Endothelial cell of umbilical vein (primary cell): ENCODE results near the gene CLN6. TPM values are rescaled to one million over a fixed set of nuclear protein-coding genes. Genes with fewer than 3 reads are reported as not detected.

ENCODE experiments used
- BruUV-seq: library from RNA; stranded (reverse); fragments of 400-500 nt; replicated peaks from 2 replicates; lab custom pipeline; 2021; lab: Mats Ljungman, UMichigan
- CTCF ChIA-PET: fragments of 300-600, 350-600 bp; sonication (Branson Sonifier 250); formaldehyde crosslinking; loops from one replicate; lab custom pipeline; 2021; ENCODE audit warnings: antibody characterized with exemption, inconsistent platforms; lab: Charles Lee
- POLR2A ChIA-PET: fragments of 300-600, 350-600 bp; sonication (Branson Sonifier 250); formaldehyde crosslinking; loops from one replicate; lab custom pipeline; 2021; ENCODE audit warnings: antibody characterized with exemption, inconsistent platforms; lab: Charles Lee
- DNase-seq: peaks from one replicate; pipeline ENCODE4 v3.0.0-alpha.2; 2011; ENCODE audit warnings: low read depth, low spot score
- FAIRE-seq: peaks from 2 replicates; lab custom pipeline; 2011; peaks lifted over from hg19 to GRCh38; lab: Jason Lieb, UNC
- H2AFZ ChIP-seq: 2 replicates; pipeline ENCODE4 v1.6.0; 2012; ENCODE audit warnings: low read depth, low read length, control low read depth, inconsistent platforms
- H3K27ac ChIP-seq: 2 replicates; pipeline ENCODE4 v1.5.1; 2011; ENCODE audit warnings: low read depth, mild to moderate bottlenecking, control low read depth, low read length, moderate library complexity; ENCODE audit not compliant: insufficient read depth
- H3K27me3 ChIP-seq, 2 experiments: 2 replicates each; pipeline versions ENCODE4 v1.6.0 to v1.6.1; 2011; ENCODE audit warnings: low read length in 2 of 2, mixed read lengths in 1 of 2; ENCODE audit not compliant: control insufficient read depth in 2 of 2, insufficient read depth in 2 of 2
- H3K36me3 ChIP-seq, 2 experiments: 2 replicates in 1 of 2; 3 replicates in 1 of 2; pipeline ENCODE4 v1.5.1; 2011; ENCODE audit warnings: low read length in 2 of 2, mild to moderate bottlenecking in 1 of 2, moderate library complexity in 1 of 2; ENCODE audit not compliant: control insufficient read depth in 2 of 2, insufficient read depth in 2 of 2; ENCODE audit errors: extremely low read depth in 1 of 2
- H3K4me1 ChIP-seq: 3 replicates; pipeline ENCODE4 v1.5.1; 2011; ENCODE audit warnings: mild to moderate bottlenecking, low read length; ENCODE audit not compliant: control insufficient read depth, insufficient read depth; ENCODE audit errors: extremely low read depth
- H3K4me2 ChIP-seq: 2 replicates; pipeline ENCODE4 v1.6.1; 2011; ENCODE audit warnings: low read length, control low read depth, mixed read lengths; ENCODE audit not compliant: insufficient read depth
- H3K4me3 ChIP-seq, 3 experiments: fragments of 200-600 bp in 1 of 3; sonication (generic), shearing (Covaris generic) in 1 of 3; replicated peaks in 1 of 3; 2 replicates each; pipeline ENCODE4 v1.5.1; 2011 to 2016; ENCODE audit warnings: control low read depth in 3 of 3, low read length in 3 of 3, mild to moderate bottlenecking in 2 of 3, inconsistent platforms in 1 of 3, low read depth in 1 of 3, moderate library complexity in 1 of 3; ENCODE audit not compliant: insufficient read depth in 1 of 3
- H3K79me2 ChIP-seq: 2 replicates; pipeline ENCODE4 v1.6.0; 2012; ENCODE audit warnings: low read length, inconsistent platforms; ENCODE audit not compliant: control insufficient read depth, insufficient read depth
- H3K9ac ChIP-seq: replicated peaks from 2 replicates; pipeline ENCODE3; 2011; ENCODE audit warnings: low read length, control low read depth; ENCODE audit not compliant: insufficient read depth; ENCODE audit errors: extremely low read depth
- H3K9me1 ChIP-seq: replicated peaks from 3 replicates; pipeline ENCODE4 v1.6.0; 2011; ENCODE audit warnings: mild to moderate bottlenecking, low read length; ENCODE audit not compliant: control insufficient read depth, insufficient read depth; ENCODE audit errors: extremely low read depth
- H3K9me3 ChIP-seq: replicated peaks from 2 replicates; pipeline ENCODE4 v1.5.1; 2012; ENCODE audit warnings: low read length, inconsistent platforms; ENCODE audit not compliant: control insufficient read depth, insufficient read depth
- H4K20me1 ChIP-seq: replicated peaks from 2 replicates; pipeline ENCODE3; 2011; ENCODE audit warnings: mild to moderate bottlenecking, low read length; ENCODE audit not compliant: control insufficient read depth, insufficient read depth; ENCODE audit errors: extremely low read depth
- EZH2 ChIP-seq: IDR thresholded peaks from 2 replicates; pipeline ENCODE4 v1.6.1; 2012; ENCODE audit warnings: borderline replicate concordance, low read depth, mild to moderate bottlenecking, moderate library complexity, low read length, inconsistent platforms; ENCODE audit not compliant: severe bottlenecking
- GATA2 ChIP-seq: IDR thresholded peaks from 2 replicates; pipeline ENCODE4 v1.7.0; 2011; ENCODE audit warnings: low read depth, mild to moderate bottlenecking, moderate library complexity, mixed read lengths, low read length; ENCODE audit not compliant: insufficient read length, insufficient read depth
- dilution Hi-C: fragments of 300-500 bp; cut with MboI; formaldehyde crosslinking; loops from one replicate; pipeline ENCODE4 v1.15.0; 2019; ENCODE audit warnings: low sequenced_read_pairs; ENCODE audit not compliant: extremely low pct_ligation_motif_present
- intact Hi-C: fragments of 100-400 bp; cut with micrococcal nuclease; formaldehyde crosslinking; loops from one replicate; pipeline ENCODE4 v1.10.0; 2022
- polyA plus RNA-seq, 4 experiments: library from polyadenylated mRNA; depleted of rRNA in 3 of 4; stranded (reverse) in 3 of 4; unstranded in 1 of 4; fragments of >200 nt; gene quantifications; 2 replicates each; pipeline versions ENCODE4 v1.2.1 to v1.2.3, GENCODE V29; 2011 to 2012; ENCODE audit warnings: missing spikeins in 1 of 4
- total RNA-seq: library from RNA; stranded (reverse); gene quantifications from 2 replicates; pipeline ENCODE4 v1.2.3, GENCODE V29; 2021
- TF ChIP-seq, protein P1 (sequence below): IDR thresholded peaks from 2 replicates; pipeline ENCODE4 v1.6.1; 2011; ENCODE audit not compliant: insufficient read depth, insufficient read length
- TF ChIP-seq, protein P2 (sequence below), 2 donors: IDR thresholded peaks; 1 replicate in 1 of 2; 2 replicates in 1 of 2; pipeline ENCODE4 v1.5.1; 2011; ENCODE audit warnings: low read length in 2 of 2, mild to moderate bottlenecking in 2 of 2, moderate library complexity in 2 of 2, control low read depth in 1 of 2, inconsistent platforms in 1 of 2, low read depth in 1 of 2; ENCODE audit not compliant: insufficient read depth in 1 of 2; ENCODE audit errors: extremely low read depth in 1 of 2

Gene CLN6
- total and polyA plus RNA-seq, 2 donors (not counting 3 experiments of a cell fraction or from before 2014, with no cell fraction given): 53.9 to 75.5 TPM

DNA sequence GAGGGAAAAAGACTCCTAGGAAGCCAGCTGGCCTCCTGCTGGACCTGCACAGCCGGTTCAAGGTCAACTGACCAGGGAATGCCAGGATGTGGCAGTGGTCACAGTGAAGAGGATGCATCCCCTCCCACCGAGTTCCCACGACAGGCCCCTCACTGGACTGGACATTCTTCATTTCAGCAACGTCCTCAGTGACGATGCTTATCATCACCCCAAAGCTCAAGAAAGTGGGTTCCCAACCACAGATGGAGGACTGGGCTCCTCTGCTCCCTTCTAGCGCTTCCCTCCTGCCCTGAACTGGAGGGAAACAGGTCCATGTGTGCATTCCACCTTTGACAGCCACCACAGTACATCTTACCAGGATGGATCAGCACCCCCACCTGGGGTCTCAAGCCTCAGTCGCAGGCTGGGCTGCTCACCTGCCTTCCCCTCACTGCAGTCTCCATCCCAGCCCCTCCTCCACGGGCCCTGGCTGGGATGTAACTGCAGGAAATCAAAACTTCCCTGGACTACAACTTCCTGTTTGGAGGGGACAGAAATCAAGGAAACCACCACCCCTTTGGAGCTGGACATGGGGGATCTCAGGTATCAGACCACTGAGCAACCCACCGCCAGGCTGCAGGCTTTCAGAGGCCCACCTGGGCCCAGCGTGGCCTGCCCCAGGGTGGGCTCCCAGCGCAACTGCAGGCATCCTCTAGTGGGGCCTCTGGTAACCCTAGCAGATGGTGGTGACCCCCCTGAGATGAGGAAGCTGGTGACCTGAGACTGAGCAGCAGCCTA is 31.7 kb downstream of the CLN6 start:
- dilution Hi-C loops: no loop called here
- Histone ChIP-seq H3K27ac (no peak overlapping the region), H3K9me3 (no peaks in the 10 kb centered on the region), H2AFZ (no peak overlapping the region), H3K9me1 (no peaks in the 10 kb centered on the region), H3K27me3 (no peaks in the 10 kb centered on the region), H3K4me3 (no peak overlapping the region), H3K4me2 (no peak overlapping the region), H3K36me3 (peaks cover 3 to 5% of the 10 kb centered on the region in 2 experiments), H4K20me1 (no peaks in the 10 kb centered on the region), H3K9ac (no peak overlapping the region), H3K79me2 (no peaks in the 10 kb centered on the region), H3K4me1 (no peaks in the 10 kb centered on the region)
- DNase-seq (no peak), FAIRE-seq (peak; percentile 58)
- ChIA-PET CTCF (no interaction called here), POLR2A (no interaction called here)
- intact Hi-C loops: no loop called here
- no TSS peak for BruUV-seq
- TF ChIP-seq GATA2 (no peak), EZH2 (no peak)
- TF ChIP-seq, protein P1, sequence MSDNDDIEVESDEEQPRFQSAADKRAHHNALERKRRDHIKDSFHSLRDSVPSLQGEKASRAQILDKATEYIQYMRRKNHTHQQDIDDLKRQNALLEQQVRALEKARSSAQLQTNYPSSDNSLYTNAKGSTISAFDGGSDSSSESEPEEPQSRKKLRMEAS: no peak
- TF ChIP-seq, protein P2, sequence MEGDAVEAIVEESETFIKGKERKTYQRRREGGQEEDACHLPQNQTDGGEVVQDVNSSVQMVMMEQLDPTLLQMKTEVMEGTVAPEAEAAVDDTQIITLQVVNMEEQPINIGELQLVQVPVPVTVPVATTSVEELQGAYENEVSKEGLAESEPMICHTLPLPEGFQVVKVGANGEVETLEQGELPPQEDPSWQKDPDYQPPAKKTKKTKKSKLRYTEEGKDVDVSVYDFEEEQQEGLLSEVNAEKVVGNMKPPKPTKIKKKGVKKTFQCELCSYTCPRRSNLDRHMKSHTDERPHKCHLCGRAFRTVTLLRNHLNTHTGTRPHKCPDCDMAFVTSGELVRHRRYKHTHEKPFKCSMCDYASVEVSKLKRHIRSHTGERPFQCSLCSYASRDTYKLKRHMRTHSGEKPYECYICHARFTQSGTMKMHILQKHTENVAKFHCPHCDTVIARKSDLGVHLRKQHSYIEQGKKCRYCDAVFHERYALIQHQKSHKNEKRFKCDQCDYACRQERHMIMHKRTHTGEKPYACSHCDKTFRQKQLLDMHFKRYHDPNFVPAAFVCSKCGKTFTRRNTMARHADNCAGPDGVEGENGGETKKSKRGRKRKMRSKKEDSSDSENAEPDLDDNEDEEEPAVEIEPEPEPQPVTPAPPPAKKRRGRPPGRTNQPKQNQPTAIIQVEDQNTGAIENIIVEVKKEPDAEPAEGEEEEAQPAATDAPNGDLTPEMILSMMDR (IDR thresholded peaks at IDR 0.05; ENCODE audit: extremely low read depth in 1 of 2, insufficient read depth in 1 of 2, low read depth in 1 of 2, low read length in 2 of 2): no peak
